Stomach smooth muscle (tissue), 2 donors: Measurements from ENCODE around the gene ZEB2.

Source experiments
- H3K27ac ChIP-seq: one replicate; pipeline ENCODE4 v1.7.0; 2013; ENCODE audit warnings: mild to moderate bottlenecking, low read length, inconsistent platforms
- H3K27me3 ChIP-seq, 2 donors: one replicate each; pipeline ENCODE4 v1.7.0; 2013; ENCODE audit warnings: low read length in 2 of 2; ENCODE audit not compliant: insufficient read depth in 2 of 2, control insufficient read depth in 1 of 2
- H3K36me3 ChIP-seq, 2 donors: one replicate each; pipeline ENCODE4 v1.7.0; 2013; ENCODE audit warnings: low read length in 2 of 2; ENCODE audit not compliant: control insufficient read depth in 2 of 2, insufficient read depth in 2 of 2
- H3K4me1 ChIP-seq: one replicate; pipeline ENCODE4 v1.7.0; 2013; ENCODE audit warnings: low read length; ENCODE audit not compliant: control insufficient read depth, insufficient read depth
- H3K4me3 ChIP-seq, 2 donors: one replicate each; pipeline ENCODE4 v1.7.0; 2013; ENCODE audit warnings: low read length in 2 of 2
- H3K9ac ChIP-seq, 2 donors: one replicate each; pipeline ENCODE4 v1.7.0; 2013; ENCODE audit warnings: low read length in 2 of 2, mild to moderate bottlenecking in 1 of 2
- H3K9me3 ChIP-seq, 2 donors: one replicate each; pipeline ENCODE4 v1.7.0; 2013; ENCODE audit warnings: low read length in 2 of 2; ENCODE audit not compliant: control insufficient read depth in 2 of 2
- donor health status: healthy.
- donor health status: Pancreatic carcinoma.

ZEB2 gene

DNA sequence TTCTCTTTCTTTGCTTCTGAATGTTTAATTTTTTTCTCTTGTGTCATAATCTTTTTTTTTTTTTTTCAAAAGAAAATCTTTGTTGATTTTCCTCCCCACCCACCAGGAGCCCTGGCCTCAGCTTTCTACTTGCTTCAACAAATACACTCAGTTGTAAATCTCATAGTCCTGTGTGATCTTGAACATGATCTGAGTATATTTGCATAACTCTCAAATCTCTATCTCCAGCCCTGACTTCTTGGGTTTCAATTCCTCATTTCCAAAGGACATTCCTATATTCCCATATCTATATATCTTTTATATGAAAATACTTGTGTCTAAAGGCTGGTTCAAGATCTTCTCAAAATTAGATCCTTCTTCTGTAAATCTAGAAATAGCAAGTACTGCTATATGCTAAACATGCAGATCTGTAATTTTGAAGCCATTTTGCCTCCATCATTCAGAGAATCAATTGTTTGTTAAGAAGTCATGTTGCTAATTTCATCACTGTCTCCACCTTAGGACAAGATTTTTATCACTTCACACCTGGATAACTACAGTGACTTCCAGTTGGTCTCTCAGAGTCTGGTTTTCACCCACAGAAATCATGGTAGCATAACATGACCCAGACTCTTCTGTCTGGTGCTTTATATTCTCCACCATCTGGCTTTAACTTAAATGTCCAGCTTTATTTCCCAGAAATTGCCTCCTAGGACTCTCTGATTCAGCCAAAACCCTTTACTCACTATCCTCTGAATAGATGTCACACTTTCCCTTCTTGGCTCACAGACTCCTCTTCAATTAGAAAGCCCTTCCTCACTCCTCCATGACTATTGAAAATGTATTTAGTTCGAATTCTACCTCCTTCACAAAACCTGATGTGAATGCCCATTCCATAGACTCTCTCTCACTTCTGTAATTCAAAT lies 98.1 kb downstream of the ZEB2 start:
- no peaks in the 10 kb centered on the region for H3K27me3 ChIP-seq
- H3K9ac ChIP-seq, result no peak overlapping the region
- H3K36me3 ChIP-seq, result peaks cover 0 to 3% of the 10 kb centered on the region in 2 donors
- H3K27ac ChIP-seq, result no peak overlapping the region
- no peaks in the 10 kb centered on the region for H3K9me3 ChIP-seq
- H3K4me3 ChIP-seq, result no peak overlapping the region
- no peaks in the 10 kb centered on the region for H3K4me1 ChIP-seq

DNA sequence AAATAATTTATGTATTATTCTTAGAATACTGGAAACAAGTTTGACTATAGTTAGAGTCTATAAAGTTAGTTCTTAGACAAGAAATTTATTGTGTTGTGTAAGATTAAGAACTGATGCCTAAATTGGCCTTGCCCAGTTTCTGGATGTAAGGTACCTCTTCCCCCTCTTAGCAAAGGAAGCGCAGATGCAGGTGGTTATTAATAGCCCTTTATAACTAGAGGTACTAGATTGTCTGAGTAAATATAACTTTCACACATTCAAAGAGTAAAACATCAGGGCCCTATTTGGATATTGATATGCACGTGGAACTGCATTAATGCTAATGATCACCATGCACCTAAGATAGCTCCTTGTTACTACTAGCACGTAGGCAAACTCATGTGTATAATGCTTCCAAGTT lies 100.7 kb downstream of the ZEB2 start:
- peaks cover 0 to 3% of the 10 kb centered on the region in 2 donors for H3K36me3 ChIP-seq
- H3K4me3 ChIP-seq, result no peak overlapping the region
- no peak overlapping the region for H3K27ac ChIP-seq
- no peaks in the 10 kb centered on the region for H3K9me3 ChIP-seq
- no peaks in the 10 kb centered on the region for H3K27me3 ChIP-seq
- no peaks in the 10 kb centered on the region for H3K4me1 ChIP-seq
- no peak overlapping the region for H3K9ac ChIP-seq

DNA sequence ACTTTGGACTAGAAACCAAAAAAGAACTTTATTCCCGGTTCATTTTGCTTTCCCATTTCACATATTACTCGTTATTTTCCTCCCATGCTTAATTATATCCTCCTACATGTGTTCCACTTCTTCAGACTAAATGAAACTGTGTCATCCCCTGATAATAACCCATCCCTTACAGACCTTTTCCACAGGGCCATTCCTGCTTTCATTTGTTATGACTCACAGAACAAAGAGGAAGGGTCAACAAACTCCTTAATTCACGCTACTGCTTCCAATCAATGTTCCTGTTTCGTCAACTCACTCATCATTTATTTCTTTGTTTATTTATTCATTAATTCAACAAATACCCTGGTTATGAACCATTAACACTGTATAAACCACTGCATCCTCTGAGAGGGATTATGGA lies 104.5 kb downstream of the ZEB2 start:
- no peak overlapping the region for H3K9ac ChIP-seq
- no peak overlapping the region for H3K27ac ChIP-seq
- H3K4me1 ChIP-seq, result no peaks in the 10 kb centered on the region

DNA sequence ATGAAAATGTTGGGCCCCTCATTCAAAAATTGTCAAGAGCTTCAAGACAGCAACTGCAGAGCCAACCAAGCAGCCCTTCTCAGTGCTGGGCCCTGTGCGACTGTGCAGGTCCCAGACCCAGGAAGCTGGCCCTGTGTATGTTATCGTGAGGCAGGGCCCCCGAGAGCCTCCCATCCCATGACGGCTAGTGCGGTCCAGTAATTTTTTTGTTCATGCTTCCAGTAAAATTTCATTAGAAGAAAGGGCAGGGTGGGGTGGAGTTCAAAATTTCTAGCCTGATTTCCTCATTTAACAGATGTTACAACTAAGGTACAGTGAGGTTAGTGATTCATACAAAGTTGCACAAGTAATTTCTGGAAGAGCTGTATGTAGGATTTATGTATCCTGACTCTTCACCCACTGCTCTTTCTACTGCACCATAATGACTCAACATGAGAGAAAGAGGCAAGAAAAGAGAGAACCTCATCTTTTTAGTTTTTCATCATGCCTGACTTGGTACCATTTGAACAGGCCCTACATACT lies 105.5 kb downstream of the ZEB2 start:
- H3K4me3 ChIP-seq, result no peak overlapping the region
- no peak overlapping the region for H3K27ac ChIP-seq
- H3K36me3 ChIP-seq, result no peaks in the 10 kb centered on the region
- H3K4me1 ChIP-seq, result no peaks in the 10 kb centered on the region
- H3K27me3 ChIP-seq, result no peaks in the 10 kb centered on the region
- no peak overlapping the region for H3K9ac ChIP-seq
- no peaks in the 10 kb centered on the region for H3K9me3 ChIP-seq

More for the DNA sequence above, 104.5 kb downstream of the ZEB2 start:
- H3K36me3 ChIP-seq, result no peaks in the 10 kb centered on the region
- no peak overlapping the region for H3K4me3 ChIP-seq
- H3K9me3 ChIP-seq, result no peaks in the 10 kb centered on the region
- H3K27me3 ChIP-seq, result no peaks in the 10 kb centered on the region

DNA sequence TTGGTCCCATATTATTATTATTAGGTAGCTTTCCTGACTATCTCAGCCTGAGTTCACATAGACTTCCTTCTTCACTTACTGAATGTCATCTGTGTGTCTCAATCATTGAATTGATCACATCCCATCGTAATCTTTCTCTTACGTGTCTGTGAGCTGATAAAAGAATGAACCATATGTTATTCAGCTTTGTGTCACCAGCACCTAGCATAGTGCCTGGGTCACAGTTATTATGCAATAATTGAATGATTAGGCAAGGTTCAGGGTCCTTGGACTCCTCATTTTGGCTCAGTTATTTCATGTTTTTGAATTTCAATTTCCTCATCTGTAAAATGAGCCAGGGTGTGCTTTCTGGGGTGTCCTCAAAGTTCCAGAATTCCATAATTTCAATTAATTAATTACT lies 107.2 kb downstream of the ZEB2 start:
- no peak overlapping the region for H3K9ac ChIP-seq
- H3K36me3 ChIP-seq, result no peaks in the 10 kb centered on the region
- H3K4me3 ChIP-seq, result no peak overlapping the region
- H3K27me3 ChIP-seq, result no peaks in the 10 kb centered on the region
- no peaks in the 10 kb centered on the region for H3K4me1 ChIP-seq
- no peak overlapping the region for H3K27ac ChIP-seq
- H3K9me3 ChIP-seq, result no peaks in the 10 kb centered on the region

DNA sequence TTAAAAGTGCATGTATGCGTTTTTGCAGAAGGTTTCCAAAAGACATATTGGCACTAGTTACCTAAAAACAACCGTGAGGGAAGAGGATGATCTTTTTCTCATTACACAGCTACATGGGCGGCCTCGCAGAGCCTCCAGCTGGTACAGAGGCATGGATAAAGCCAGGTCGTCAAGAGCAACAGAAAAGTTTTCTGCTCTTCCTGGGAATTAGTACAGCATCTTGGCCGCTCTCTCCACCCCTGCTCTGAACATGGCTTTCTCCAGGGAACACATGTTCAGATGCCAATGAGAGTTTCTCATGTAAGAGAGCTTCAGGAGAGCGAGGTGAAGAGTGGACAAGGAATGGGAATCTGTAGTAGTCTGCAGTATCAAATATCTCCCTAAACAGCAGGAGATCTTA lies 108.4 kb downstream of the ZEB2 start:
- Histone ChIP-seq H3K36me3 (no peaks in the 10 kb centered on the region), H3K4me1 (no peaks in the 10 kb centered on the region), H3K4me3 (no peak overlapping the region), H3K9me3 (no peaks in the 10 kb centered on the region), H3K27me3 (no peaks in the 10 kb centered on the region), H3K27ac (no peak overlapping the region), H3K9ac (no peak overlapping the region)

DNA sequence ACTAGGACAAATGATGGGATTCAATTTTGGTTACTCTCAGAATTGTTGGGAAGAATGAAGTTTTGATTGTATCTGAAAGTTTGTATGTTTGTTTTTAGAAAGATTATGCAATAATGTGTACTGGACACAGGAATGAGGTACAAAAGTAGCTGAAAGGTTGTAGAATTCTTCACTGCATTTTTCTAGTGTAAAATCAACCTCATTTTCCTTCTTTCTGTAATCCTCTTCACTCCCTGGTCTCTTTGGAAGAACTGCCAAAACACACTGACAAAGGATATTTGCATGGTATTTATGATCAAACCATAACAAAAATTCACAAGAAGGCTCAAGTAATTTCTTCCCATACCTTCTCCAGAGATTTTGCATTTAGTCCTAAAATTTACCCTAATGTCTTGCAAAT lies 110.7 kb downstream of the ZEB2 start:
- Histone ChIP-seq H3K36me3 (no peaks in the 10 kb centered on the region), H3K27ac (no peak overlapping the region)

DNA sequence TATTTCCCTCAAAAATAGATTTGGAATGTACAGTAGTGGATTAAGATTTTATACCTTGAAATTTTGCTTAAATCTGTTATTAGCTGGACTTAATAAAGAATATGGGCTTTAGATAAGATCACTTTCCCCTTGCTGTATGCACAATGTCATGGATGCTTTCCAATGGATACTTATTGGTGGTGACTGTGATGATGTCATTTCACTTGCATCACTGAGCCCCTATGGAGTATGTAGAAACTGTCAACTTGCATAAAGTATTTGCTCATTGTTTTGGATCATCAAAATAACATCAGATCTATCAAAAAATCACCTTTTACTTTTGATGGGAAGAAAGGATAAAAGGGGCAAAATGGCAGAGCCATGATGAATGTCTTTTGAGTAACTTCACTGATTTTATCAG lies 112.7 kb downstream of the ZEB2 start:
- H3K9me3 ChIP-seq, result no peaks in the 10 kb centered on the region
- no peaks in the 10 kb centered on the region for H3K27me3 ChIP-seq
- no peaks in the 10 kb centered on the region for H3K4me1 ChIP-seq
- no peaks in the 10 kb centered on the region for H3K36me3 ChIP-seq
- H3K4me3 ChIP-seq, result no peak overlapping the region
- H3K27ac ChIP-seq, result no peak overlapping the region
- no peak overlapping the region for H3K9ac ChIP-seq

More for the DNA sequence above, 110.7 kb downstream of the ZEB2 start:
- no peak overlapping the region for H3K4me3 ChIP-seq
- no peaks in the 10 kb centered on the region for H3K27me3 ChIP-seq
- no peak overlapping the region for H3K9ac ChIP-seq
- no peaks in the 10 kb centered on the region for H3K9me3 ChIP-seq
- H3K4me1 ChIP-seq, result no peaks in the 10 kb centered on the region

DNA sequence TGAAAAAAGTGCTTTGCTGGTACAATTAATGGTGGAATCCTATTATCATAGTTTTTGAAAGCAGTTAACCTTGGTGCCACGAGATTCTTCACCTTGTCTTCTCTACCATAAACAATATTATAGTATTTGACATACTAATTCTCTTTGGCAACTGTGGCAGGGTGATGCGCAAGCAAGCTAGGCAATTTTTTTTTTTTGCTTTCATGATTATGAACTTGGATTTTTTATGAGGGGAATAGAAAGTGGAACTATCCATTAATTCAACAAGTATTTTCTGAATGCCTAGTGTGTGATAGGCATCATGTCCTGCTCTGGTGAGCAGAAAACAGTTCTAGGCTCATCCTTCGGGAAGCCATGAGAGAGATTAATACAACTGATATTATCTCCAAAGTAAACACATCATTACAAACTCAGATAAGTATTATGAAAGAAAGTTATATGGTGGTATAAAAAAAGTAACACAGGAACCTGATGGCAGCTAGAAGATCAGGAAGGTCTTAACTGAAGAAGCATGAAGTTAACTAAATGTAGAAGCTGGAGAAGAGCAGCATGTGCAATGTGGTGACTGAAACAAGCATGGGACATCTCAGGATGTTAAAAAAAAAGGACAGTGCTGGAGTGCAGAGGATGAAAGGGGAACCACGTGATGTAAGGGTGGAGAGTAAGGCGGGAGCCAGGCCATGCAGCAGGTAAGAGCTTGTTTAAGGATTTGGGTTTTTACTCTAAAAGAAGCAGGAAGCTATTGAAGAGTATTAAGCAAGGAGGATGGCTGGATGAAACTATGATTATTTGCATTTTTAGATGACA lies 113.7 kb downstream of the ZEB2 start:
- Histone ChIP-seq H3K4me3 (no peak overlapping the region), H3K9ac (no peak overlapping the region), H3K27ac (no peak overlapping the region)

DNA sequence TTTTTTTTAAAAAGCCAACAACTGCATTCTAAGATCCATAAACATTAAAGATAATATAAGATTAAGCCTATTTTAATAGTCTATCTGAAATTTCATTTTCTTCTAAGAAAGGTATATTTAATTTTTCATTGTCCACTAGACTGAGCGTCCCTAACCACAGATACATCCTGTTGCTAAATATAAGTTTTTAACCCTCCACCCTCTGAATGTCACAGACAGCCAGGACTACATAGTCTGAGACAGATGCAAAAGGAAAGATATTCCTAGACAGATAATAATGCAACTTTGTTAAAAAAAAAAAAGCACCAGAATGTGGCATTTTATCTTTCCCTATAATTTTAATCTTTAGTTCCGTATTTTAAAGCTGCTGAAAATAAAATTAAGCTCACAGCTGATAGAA lies 114.6 kb downstream of the ZEB2 start:
- Histone ChIP-seq H3K9ac (no peak overlapping the region), H3K4me1 (no peaks in the 10 kb centered on the region), H3K27ac (no peak overlapping the region), H3K4me3 (no peak overlapping the region), H3K9me3 (no peaks in the 10 kb centered on the region), H3K36me3 (no peaks in the 10 kb centered on the region), H3K27me3 (no peaks in the 10 kb centered on the region)

More for the DNA sequence above, 113.7 kb downstream of the ZEB2 start:
- Histone ChIP-seq H3K4me1 (no peaks in the 10 kb centered on the region), H3K36me3 (no peaks in the 10 kb centered on the region), H3K27me3 (no peaks in the 10 kb centered on the region), H3K9me3 (no peaks in the 10 kb centered on the region)
